Hepatocyte (in vitro differentiated cells): ENCODE results near the gene HLA-DMB.

Experiments
- EZH2 ChIP-seq: fragments of 200-600 bp; sonication (generic); IDR thresholded peaks from 2 replicates; pipeline ENCODE4 v1.6.1; 2016; ENCODE audit warnings: antibody characterized with exemption, mild to moderate bottlenecking, borderline replicate concordance
- EZH2phosphoT487 ChIP-seq: fragments of 200-600 bp; sonication (generic); IDR thresholded peaks from one replicate; pipeline ENCODE4 v1.6.1; 2018; ENCODE audit warnings: antibody characterized with exemption, mild to moderate bottlenecking, low read depth, moderate library complexity; ENCODE audit not compliant: unreplicated experiment, severe bottlenecking

- no peak for TF ChIP-seq EZH2
- no peak for TF ChIP-seq EZH2phosphoT487
These were observed 7.0 kb upstream of the HLA-DMB start for GRCh38 chr6:32947552-32948465.
